Forelimb muscle (tissue), 1 donor: Measurements from ENCODE around the gene WIZ. TPM values are rescaled to one million over a fixed set of nuclear protein-coding genes. Genes with fewer than 3 reads are reported as not detected.

ENCODE experiments used
- DNase-seq: peaks from one replicate; pipeline ENCODE4 v3.0.0-alpha.2; 2013; ENCODE audit warnings: low read depth
- polyA plus RNA-seq: library from polyadenylated mRNA; unstranded; fragments of 120-200 nt; gene quantifications from one replicate; pipeline ENCODE4 v1.2.1, GENCODE V29; 2013; ENCODE audit not compliant: insufficient read length

Gene WIZ
- polyA plus RNA-seq, 1 donor, result 31.2 TPM

DNA sequence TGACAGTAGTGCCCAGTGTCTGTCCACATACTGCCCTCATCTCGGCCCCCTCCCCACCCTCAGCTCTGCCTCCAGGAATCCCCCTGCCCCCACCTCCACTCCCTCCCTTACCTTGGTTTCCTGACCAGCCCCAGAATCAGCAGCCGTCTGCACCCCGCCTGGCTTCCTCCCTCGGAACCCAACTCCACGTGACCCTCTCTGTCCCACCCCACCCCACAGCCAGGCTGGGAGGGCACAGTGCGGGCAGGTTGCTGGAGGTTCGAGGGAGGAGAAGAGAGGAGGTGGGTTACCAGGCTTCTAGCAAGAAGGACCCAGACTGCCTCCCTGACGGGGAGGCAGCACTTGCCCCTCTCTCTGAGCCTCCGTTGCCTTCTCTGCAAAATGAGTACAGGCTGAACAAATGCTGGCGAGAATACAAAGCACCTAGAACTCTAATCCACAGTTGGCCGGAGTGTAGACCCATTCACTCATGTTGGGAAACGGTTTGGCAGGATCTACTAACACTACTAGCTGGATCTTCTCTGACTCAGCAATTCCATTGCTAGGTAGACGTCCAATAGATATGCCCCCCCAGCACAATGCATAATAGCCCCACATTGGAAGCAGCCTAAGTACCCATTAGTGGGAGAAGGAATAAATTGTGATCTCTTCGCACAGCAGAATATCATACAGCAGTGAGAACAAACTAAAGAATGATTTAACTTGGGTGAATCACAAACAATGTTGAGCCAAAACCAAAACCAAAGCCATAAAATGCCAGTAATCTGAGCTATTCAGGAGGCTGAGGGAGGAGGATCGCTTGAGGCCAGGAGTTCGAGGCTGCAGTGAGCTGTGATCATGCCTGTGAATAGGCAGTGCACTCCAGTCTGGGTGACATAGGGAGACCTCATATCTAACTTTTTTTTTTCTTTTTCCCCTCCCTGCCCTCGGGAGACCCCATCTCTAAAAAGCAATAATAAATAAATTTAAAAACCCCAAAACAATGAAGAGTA lies 14.9 kb upstream of the WIZ start, which contains the start of gene RASAL3:
Gene RASAL3, minus strand, starts transcription at position 151 of the 992 bp plus-strand sequence. CDS start 186 bp downstream, outside the sequence.
- no peak for DNase-seq

DNA sequence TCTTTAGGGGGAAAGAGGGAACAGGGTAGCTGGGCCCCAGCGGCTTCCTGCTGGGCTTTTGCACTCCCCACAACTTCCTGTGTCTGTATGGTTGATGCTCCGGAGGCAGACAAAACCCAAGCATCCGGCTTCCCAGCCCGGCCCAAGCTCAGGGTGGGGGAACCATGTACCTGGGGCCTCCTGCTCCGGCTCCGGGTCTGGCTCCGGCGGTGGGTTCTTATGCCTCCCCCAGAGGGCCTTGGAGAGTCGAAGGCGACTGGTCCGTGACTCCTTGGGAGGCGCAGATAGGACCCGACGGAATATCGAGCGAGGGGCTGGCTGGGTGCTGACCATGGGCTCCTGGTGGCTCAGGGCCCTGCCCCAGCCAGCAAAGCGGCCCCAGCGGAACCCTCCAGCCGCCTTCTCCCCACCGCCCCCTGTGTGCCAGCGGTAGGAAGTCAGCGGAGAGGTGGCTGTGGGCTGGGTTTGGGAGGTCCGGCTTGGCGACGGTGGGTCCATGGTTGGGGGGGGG lies 14.2 kb upstream of the WIZ start:
- DNase-seq, result no peak

DNA sequence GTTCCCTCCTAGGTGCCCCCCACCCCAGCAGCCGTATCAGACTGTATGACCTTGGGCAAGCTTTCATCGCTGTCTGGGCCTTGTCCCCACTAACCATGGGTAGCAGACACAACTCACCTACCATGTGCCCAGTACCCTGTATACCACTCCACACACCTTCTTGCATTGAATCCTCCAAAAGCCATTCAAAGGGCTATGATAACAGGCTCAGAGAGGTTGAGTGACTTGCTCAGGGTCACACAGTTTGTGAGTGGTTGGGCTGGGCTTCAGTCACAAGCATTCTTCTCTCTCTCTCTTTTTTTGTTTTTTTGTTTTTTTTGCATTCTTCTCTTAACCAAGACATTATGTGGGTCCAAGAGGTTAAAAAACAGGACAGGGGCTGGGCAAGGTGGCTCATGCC lies 11.9 kb upstream of the WIZ start:
- no peak for DNase-seq

DNA sequence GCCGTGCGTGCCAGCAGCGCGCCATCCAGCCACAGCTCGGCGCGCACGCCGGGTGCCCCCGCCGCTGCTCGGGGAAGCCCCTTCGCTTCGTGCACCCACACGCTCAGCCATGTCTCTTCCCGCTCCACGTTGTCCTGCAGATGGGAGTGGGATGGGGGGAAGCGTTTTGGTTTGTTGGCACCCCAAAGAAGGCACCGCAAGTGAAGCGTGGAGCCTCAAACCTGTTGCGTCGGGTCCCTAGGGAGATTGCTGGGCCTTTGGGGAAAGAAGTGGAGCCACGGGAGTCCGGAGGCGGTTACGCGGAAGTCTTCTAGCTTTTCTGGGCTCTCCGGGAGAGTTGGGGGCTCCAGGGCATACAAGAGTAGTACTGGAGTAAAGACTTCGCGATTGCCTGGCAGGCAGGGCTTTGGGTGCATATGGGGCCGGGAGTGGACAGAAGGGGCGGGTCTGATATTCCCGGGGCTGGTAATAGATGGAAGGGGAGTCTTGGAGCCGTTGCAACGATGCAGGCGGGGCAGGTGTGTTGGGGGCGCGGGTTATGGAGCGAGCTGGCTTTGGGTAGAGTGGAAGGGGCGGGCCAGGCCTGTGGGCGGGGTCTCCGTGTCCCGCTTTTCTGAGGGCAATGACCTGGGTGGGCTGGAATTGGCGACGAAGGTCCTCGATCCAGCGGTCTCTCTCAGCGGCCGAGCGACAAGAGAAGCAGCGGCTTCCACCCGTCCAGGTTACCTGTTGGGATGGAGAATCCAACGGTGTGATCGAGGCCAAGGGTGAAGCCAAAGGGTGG lies 8.1 kb upstream of the WIZ start:
- DNase-seq, result no peak

DNA sequence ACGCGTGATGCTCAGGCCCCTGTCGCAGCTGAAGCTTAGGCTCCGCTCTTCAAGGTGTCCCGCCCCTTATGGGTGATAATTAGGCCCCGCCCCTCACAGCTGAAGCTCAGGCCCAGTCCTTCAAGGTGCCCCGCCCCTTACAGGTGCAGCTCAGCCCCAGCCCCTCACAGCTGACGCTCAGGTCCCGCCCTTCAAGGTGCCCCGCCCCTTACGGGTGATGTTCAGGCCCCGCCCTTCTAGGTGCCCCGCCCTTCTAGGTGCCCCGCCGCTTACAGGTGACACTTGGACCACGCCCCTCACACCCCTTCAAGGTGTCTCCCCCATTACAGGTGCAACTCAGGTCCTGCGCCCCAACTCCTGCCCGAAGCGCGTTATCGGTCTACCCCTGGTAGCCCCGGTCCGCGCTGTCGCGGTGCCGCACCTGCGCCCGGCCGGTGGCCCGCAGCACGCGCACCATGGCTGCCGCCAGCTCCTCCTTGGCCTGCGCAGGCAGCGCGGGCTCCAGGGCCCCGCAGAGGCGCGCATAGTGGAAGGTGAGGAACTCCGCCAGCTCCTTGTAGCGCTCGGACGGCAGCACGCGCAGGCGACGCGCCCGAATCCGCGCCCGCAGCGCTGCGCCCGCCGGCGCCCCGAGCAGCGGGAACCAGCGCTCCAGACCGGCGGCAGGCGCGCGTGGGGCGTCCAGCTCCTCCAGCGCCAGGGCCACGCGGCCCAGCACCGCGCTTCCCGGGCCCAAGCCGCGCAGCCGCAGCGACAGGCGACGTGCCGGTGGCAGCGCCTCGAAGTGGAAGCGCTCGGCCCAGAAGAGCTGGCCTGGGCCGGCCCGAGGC lies 7.3 kb upstream of the WIZ start:
- DNase-seq, result no peak

DNA sequence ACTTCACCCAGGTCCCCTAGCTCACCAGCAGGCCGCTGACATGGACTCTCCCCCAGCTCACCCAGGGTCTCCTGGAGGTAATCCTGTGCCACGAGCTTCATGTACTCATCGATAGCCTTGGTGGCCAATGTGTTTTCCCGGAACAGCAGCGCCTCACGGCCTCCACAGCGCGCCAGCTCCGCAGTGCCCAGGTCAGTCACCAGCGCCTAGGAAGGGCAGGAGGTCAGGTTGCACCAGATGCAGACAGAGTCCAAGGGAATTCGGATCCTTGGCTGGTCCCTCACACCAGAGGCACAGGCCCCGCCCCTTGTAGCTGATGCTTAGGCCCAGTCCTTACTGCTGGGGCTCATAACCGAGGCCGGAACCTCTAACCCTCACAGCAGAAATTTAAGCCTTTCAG lies 6.7 kb upstream of the WIZ start:
- no peak for DNase-seq

DNA sequence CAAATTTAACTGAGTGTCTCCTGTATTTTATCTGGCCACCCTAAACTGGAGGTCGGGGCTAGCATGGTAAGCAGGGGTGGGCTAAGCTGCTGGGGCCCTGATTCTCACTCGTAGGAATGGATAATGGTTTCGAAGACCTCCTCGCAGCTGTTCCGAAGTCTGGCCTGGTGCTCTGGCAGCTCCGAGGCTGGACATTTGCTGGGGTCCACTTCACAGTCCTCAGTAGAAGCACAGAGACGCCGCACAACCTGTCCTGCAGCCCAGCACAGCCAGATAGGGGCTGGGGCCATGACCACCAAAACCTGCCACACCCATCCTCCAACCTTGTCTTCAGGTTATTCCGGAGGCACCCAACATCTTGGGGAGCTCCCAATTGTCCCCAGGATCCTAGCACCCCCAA lies 6.2 kb upstream of the WIZ start:
- no peak for DNase-seq

DNA sequence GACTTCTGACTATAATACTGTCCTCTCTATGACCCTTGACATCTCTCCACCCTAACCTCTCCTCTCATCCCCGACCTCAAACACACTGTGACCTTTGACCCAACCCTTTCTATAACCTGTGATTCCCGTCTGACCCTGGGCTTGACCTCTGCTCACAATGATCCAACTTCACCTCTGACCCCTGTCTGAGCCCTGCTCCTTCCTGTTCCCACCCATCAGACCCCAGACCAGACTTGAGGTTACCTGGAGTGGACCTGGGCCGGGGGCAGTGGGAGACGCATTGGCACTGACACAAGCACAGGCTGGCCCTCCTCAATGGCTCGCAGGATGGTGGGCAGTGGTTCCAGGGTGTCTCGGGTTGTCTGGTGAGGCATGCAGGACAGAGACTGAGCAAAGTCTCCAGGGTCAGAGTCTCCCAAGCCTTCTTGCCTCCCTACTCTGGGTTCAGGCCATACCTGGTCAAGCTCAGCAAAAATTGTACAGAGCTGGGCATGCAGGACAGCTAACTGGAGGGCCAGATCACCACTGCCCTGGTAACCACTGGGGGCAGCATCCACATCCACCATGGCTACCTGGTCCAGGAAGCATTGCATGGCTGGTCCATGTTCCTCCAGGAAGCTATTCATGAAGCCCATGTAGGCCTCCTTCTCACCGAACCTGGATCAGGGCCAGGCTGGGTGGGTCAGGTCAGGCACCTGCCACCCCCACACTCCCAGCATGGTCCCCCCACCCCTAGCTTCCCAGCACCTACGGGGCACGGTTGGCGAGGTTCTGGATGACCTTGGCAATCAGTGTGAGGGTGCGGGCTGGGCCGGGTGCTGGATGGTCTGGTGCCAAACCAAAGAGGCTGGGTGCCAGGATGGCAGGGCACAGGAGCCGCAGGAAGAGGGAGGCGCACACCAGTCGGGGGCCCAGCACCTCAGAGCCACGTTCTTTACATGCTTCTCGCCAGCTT lies 4.4 kb upstream of the WIZ start:
- DNase-seq, result no peak

DNA sequence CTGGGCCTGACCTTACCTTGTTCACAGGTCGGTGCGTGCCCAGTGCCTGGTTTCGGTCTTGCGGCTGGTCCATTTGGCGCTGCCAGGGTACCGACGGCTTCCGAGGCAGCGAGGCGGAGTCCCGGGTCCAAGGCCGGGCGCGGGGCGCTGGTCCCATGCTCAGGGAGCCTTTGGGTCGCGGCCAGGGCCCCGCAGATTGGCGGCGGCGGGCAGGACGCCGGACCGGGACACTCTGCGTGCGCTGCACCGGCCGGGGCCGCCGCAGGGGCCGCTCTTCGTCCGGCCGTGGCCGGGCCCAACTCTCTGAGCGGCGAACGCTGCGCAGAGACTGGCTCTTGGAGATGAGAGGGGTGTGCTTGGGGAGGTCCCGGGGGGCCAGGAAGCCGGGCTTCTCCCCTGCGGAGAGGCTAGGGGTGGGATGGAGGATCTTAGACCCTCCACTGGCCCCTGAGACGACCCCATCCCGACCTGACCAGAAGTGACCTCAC lies 3.4 kb upstream of the WIZ start:
- no peak for DNase-seq

DNA sequence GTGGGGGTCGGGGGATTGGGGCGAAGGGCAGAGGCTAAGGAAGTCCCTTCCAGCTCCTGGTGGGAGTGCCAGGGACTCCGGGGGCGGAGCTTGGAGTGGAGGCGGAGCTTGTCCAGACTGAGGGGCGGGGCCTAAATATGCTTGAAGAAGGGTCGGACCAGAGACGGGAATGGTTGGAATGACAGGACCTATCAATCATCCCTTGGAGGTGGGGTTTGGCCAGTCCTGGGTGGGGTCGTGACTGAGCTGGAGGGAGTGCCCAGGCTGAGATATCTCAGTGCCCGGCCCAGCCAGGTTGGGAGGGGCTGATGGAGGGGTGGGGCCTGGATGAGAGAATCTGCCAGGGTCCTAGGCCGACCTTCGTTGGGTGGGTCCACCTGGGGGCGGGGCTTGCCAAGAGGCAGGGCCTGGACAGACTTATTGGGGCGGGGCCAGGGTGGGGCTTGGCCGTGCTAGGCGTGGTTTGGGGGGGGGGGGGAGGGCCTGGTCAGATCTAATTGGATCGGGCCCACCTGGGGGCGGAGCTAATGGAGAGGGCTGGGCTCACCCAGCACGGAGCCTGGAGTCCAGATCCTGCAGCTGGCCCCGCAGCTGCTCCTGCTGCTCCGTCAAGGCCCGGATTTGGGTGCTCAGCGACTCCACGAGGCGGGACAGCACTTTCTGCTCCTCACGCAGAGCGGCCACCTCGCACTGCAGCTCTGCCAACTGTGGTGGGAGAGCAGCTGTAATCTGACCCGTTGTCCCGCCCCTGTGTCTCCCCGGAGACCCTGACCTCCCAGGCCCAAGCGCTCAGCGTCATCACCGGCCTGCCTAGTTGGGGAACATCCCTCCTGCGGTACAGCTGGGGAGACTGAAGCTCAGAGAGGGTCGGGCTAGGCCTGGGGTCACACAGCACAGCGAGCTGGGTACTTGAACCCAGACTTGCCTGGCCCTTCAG lies 2.6 kb upstream of the WIZ start:
- no peak for DNase-seq

DNA sequence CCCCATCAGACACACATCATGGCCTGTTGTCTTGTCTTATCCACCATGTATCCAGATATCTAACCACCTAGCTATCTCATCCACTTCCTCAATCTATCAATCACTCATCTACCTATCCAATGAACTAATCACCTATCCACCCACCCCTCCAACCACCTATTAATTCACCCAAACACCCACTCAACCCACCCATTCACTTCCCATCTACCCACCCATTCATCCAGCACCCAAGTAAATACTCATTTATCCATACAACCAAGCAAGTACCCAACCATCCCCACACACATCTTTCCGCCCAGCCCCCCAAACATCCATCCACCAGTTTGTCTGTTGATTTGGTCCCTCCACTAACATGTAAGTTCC lies 753 bp upstream of the WIZ start:
- DNase-seq, result no peak

DNA sequence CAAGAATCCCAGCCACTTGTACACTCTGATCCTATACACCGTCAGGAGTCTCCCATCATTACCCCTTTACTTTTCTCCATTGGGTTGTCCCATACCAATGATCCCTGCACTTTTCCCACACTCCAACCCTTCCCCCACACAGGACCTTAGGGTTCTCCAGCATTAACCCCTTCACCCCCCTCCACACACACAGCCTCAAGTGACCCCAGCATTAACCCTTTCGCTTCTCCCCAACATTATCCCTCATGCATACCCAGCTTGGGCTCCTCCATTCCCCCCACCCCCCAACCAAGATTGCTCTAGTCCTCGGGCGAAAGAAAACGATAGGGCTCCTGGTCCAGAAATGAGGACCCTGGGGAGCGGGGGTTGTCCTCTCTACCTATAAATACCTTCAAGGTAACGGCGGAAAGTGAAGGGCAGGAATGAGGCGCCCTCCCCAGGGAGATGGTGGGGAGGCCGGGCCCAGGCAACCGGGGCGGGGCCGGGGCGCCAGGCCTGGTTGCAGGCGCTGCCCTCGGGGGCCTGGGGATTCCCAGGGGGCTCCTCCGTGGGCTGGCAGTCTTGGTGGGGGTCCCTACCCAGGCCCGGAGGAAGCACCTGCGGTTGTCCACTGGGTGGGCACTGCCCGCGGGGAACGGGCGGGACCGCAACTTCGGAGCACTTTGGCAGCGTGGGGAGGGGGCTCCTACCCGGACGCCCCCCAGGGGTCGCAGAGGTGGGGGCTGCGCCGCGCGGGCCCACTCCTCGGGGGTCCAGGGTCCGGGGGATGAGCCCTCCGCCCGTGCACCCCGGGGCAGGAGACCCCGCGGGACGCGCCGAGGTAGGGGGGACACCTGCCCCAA lies 757 bp downstream of the WIZ start:
- DNase-seq, result no peak

DNA sequence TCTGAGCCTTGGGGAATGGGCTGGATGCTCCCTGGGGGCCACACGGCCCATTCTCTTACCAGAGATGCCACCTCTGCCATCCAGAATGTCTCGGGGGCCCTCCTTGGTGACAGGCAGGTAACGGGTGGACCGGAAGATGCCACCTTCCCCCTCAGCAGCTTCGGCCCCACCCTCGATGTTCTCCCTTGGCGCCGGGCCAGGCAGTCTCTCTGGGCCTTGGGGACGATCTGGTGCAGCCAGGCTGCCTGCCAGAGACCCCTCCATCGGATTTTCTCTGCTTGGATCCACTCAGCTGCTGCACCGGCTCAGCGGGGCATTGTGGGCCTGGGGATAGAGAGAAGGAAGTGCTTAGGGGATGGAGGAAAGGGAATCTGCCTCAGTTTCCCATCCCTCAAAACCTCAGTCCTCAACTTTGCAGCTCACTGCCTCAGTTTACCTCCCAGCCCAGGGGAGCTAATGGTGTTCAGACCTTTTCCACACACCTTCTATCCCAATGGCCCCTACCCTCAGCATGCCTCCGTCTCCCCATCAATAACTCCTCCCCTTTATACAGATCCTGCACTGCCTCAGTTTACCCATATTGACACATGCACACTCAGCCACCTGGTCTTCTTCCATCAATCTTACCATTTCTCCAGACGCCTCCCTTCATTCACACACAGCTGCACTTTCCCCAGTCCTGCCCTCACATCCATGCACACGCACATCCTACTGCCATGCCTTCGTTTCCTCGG lies 1.5 kb downstream of the WIZ start:
- DNase-seq, result no peak

DNA sequence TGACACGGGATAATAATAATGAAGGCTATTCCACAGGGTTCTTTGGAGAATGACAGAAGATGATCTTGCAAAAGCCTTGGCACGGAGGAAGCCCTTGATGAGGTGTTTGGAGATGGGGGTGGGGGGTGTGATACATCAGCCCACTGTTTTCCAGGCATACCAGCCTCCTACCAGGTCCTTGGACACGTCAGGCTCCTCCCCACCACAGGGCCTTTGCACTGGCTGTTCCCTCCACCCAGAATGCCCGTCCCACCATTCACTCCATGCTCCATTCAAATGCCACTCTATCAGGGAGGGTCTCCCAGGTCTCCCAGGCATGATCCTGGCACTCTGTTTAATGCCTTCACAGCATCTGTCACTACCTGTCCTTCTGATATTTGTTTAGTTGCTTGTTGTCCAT lies 2.7 kb downstream of the WIZ start:
- DNase-seq, result no peak

DNA sequence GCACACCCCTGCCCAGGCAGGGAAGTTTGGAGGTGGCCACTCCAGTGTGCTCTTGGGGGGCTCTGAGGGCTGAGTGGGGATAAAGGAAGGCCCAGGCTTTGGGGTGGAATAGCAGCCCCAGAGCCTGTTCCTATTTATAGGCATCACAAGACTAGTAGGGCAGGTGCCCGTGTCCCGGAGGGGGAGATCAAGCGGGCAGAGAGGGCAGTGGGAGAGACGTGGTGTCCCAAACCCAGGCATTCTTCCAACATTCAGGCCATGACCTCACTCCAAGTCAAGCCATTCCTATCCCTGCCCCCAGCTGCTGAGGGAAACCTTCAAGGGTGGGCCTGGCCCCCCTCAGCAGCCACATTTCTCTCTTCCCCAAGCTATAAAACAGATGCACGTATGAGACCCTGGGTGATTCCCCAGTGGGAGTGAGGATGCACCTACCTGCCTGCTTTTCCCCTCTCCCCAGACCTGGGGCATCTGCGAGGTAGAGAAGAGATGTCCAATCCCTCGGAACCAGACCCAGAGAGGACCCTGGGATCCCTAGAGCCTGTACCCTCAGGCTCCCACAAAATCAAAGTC lies 3.9 kb downstream of the WIZ start:
- DNase-seq, result no peak

DNA sequence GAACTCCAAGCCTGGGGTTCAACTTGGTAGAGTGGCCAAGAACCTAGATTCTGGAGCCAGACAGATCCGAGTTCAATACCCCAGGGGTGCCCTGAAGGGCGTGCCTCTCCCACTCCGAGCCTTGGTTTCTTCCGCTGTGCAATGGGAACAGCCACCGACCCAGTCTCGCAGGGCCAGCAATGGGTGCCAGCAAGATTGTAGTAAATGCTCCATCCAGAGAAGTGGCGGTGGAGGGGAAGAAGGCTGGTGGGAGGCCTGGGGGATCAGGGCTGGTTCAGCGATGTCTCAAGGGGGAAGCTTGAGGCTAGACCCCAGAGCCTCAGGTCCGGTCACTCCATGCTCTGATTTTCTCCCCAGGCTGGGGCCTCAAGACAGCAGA lies 4.5 kb downstream of the WIZ start:
- no peak for DNase-seq

DNA sequence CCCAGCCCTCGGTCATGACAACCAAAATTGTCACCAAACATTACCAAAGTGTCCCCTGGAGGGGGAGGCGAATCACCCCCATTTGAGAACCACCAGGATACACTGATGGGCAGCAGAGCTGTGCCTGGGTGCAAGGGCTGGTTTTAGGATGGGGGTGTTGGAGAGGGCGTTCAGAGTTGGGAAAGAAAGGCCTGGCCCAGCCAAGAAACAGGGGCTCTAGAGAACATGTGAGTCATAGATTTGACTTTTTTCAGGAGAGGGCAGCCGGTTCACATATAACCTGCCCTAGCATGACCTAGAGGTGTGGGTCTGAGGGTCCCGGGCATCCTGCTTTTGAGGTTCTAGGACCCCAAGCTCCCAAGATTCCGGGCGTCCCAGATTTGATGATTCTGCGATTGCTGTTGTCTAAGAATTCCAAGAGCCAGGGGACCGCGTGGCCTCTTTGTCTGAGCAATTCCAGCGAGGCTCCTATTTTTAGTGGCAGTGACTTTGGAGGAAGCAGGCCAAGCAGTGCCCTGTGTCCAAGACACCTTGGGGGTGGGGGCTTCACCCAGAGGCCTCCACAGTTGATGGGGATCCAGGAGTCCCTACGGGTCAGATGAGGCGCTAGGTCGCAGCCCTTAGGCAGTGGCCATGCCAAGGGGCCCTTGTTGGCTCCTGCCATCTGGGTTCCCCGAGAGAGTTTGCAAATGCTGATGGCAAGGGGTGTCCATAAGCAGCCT lies 5.1 kb downstream of the WIZ start:
- DNase-seq, result no peak
